ENCODE measurements around the gene SF1. TPM values are rescaled to one million over a fixed set of nuclear protein-coding genes. Genes with fewer than 3 reads are reported as not detected.
A peak's percentile ranks its signal among the peaks of the same experiment; 100 is the strongest.

SF1 gene
- total and polyA plus RNA-seq, 9 of the 15 experiments (the other 6 are each of a cell fraction or from before 2014, with no cell fraction given), result 13.1 to 334 (median 111) TPM

GRCh38 chr11:64768300-64768694, 10.0 kb downstream of the SF1 start:
- Histone ChIP-seq H4K20me1 (replicated peaks; ENCODE audit: control insufficient read depth, insufficient read depth, low read length) (peaks cover 65% of the 10 kb centered on the region), H3K36me3 (ENCODE audit: control insufficient read depth, insufficient read depth, low read length) (peaks cover 98% of the 10 kb centered on the region), H3K9me1 (ENCODE audit: control insufficient read depth, insufficient read depth, low read length) (peaks cover 5% of the 10 kb centered on the region), H3K27me3 (ENCODE audit: control insufficient read depth in 2 of 2, insufficient read depth in 2 of 2, low read length in 2 of 2) (no peaks in the 10 kb centered on the region), H3K9me3 (replicated peaks; ENCODE audit: control insufficient read depth, insufficient read depth, low read depth, low read length) (no peaks in the 10 kb centered on the region), H3K4me2 (ENCODE audit: insufficient read depth, low read length) (no peak overlapping the region), H3K4me3 (no peak overlapping the region), H3K27ac (ENCODE audit: extremely low read depth, low read depth, low read length) (no peak overlapping the region), H3K4me1 (replicated peaks in 1 of 2; ENCODE audit: control insufficient read depth in 2 of 2, insufficient read depth in 2 of 2, low read length in 2 of 2) (peaks cover 6 to 27% of the 10 kb centered on the region in 2 experiments), H3K79me2 (ENCODE audit: control insufficient read depth, insufficient read depth, low read length) (peaks cover 61% of the 10 kb centered on the region), H2AFZ (ENCODE audit: low read depth, low read length) (no peak overlapping the region), H3K9ac (ENCODE audit: insufficient read depth in 1 of 2, low read depth in 2 of 2, low read length in 2 of 2) (no peak overlapping the region)
- in situ Hi-C loops (cut with MboI), result no loop called here
- ChIA-PET CTCF (ENCODE audit: low intra/inter-chr PET ratio) (no interaction called here), POLR2A (interaction anchor here (1.2 to 2.4 kb wide), 5 partner anchors 9 to 22 kb away, joined by 3 to 8 read pairs (median 5); partner anchors contain the start of genes PYGM and SF1)
- no TSS peak for BruUV-seq (replicated peaks)
- TF ChIP-seq CSDE1 (IDR thresholded peaks at IDR 0.05) (no peak), SP1 (CRISPR knock-in tag; IDR thresholded peaks at IDR 0.05) (0 out of 2 replicates have a peak, but pooled peaks have one; percentile 34), ZNF780A (CRISPR knock-in tag; IDR thresholded peaks at IDR 0.05) (no peak)
- TF ChIP-seq, protein P1, sequence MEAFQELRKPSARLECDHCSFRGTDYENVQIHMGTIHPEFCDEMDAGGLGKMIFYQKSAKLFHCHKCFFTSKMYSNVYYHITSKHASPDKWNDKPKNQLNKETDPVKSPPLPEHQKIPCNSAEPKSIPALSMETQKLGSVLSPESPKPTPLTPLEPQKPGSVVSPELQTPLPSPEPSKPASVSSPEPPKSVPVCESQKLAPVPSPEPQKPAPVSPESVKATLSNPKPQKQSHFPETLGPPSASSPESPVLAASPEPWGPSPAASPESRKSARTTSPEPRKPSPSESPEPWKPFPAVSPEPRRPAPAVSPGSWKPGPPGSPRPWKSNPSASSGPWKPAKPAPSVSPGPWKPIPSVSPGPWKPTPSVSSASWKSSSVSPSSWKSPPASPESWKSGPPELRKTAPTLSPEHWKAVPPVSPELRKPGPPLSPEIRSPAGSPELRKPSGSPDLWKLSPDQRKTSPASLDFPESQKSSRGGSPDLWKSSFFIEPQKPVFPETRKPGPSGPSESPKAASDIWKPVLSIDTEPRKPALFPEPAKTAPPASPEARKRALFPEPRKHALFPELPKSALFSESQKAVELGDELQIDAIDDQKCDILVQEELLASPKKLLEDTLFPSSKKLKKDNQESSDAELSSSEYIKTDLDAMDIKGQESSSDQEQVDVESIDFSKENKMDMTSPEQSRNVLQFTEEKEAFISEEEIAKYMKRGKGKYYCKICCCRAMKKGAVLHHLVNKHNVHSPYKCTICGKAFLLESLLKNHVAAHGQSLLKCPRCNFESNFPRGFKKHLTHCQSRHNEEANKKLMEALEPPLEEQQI (IDR thresholded peaks at IDR 0.05), result no peak
- TF ChIP-seq, protein P2, sequence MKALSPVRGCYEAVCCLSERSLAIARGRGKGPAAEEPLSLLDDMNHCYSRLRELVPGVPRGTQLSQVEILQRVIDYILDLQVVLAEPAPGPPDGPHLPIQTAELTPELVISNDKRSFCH (CRISPR knock-in tag; IDR thresholded peaks at IDR 0.05), result no peak
- TF ChIP-seq, protein P2 (tag; IDR thresholded peaks at IDR 0.05), result no peak
- TF ChIP-seq, protein P3, sequence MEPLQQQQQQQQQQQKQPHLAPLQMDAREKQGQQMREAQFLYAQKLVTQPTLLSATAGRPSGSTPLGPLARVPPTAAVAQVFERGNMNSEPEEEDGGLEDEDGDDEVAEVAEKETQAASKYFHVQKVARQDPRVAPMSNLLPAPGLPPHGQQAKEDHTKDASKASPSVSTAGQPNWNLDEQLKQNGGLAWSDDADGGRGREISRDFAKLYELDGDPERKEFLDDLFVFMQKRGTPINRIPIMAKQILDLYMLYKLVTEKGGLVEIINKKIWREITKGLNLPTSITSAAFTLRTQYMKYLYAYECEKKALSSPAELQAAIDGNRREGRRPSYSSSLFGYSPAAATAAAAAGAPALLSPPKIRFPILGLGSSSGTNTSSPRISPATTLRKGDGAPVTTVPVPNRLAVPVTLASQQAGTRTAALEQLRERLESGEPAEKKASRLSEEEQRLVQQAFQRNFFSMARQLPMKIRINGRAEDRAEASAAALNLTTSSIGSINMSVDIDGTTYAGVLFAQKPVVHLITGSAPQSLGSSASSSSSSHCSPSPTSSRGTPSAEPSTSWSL (CRISPR knock-in tag; IDR thresholded peaks at IDR 0.05; ENCODE audit: borderline replicate concordance), result no peak
- intact Hi-C loops (cut with micrococcal nuclease), result no loop called here
- peak; percentile 40 for FAIRE-seq
- ATAC-seq, result no peak
- DNase-seq (ENCODE audit: extremely low read depth in 1 of 4, low spot score in 3 of 4), result no peak
- WGBS (ENCODE audit: insufficient coverage, low coverage, missing lambda C conversion rate), result 96% methylated on average over 6 of the region's 6 CpGs

Measured in K562 (cell line).